GM18502 (cell line): ENCODE data around the gene SERPINA4.

Experiments used
- ATAC-seq: cut with Tn5 transposase; IDR thresholded peaks from one replicate; pipeline ENCODE4 v1.9.1; 2021; ENCODE audit warnings: mild to moderate bottlenecking; ENCODE audit not compliant: unreplicated experiment, poor library complexity

SERPINA4 gene, protein sequence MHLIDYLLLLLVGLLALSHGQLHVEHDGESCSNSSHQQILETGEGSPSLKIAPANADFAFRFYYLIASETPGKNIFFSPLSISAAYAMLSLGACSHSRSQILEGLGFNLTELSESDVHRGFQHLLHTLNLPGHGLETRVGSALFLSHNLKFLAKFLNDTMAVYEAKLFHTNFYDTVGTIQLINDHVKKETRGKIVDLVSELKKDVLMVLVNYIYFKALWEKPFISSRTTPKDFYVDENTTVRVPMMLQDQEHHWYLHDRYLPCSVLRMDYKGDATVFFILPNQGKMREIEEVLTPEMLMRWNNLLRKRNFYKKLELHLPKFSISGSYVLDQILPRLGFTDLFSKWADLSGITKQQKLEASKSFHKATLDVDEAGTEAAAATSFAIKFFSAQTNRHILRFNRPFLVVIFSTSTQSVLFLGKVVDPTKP

GRCh38 chr14:94560751-94561655, at the start of gene SERPINA4:
Gene SERPINA4, plus strand, starts transcription at chr14:94561442. Its CDS starts 2,041 bp downstream, at chr14:94563483.
- no peak for ATAC-seq

DNA sequence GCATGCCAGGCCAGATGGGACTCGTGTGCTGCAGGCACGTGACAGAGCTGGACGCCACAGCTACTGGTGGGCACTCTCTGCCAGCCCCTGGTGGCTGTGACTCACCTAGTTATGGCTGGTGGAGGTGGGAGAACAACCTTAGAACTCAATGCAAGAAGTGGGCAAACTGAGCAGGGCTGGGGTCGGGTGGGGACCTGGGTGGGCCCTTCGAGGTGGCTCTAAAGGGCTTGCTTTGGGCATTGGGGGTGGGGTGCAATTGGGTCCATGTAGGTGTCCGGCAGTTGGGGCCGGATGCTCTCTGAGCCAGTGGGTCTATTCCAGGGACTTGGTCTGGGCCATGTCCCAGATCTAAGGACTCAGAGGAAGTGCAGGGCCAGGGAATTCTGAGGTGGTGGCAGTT, 46.9 kb upstream of the SERPINA4 start:
- no peak for ATAC-seq

GRCh38 chr14:94515426-94515825, 45.8 kb upstream of the SERPINA4 start:
- no peak for ATAC-seq

DNA sequence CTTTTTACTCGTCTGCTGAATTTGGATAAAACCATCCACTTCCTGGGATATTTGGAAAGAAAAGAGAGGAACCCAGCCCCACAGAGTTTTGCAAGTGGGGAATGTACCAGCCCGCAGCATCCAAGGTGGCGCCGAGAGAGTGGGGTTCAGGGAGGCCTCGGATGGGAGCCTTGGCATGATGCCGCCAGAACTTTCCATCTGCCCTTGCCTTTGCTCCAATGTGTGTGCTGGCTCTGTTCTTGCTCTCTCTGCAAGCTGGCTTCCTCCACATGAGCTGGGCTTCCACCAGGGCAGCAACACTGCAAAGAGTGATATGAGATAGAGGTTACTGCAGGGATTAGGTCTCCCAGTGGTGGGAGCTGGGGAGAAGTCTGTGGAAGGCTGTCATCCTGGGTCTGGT, 45.4 kb upstream of the SERPINA4 start:
- ATAC-seq, result no peak

DNA sequence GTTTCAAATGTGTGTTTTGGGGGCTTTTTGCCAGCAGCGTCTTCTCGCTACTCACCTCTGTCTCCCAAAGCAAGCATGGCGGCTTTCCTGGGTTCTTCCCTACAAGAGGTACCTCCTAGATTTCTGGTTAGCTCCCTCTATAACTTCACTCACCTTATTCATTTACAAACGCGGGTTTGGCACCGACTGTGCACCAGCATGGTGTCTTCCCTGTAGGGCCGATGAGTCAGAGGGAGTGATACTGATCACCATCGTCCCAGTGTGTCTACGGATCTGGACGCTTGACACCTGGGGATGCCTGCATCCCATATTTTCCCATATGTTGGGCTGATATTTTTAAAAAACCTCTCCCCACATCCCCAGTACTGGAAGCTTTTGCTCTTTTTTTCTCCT, 44.0 kb upstream of the SERPINA4 start:
- no peak for ATAC-seq

DNA sequence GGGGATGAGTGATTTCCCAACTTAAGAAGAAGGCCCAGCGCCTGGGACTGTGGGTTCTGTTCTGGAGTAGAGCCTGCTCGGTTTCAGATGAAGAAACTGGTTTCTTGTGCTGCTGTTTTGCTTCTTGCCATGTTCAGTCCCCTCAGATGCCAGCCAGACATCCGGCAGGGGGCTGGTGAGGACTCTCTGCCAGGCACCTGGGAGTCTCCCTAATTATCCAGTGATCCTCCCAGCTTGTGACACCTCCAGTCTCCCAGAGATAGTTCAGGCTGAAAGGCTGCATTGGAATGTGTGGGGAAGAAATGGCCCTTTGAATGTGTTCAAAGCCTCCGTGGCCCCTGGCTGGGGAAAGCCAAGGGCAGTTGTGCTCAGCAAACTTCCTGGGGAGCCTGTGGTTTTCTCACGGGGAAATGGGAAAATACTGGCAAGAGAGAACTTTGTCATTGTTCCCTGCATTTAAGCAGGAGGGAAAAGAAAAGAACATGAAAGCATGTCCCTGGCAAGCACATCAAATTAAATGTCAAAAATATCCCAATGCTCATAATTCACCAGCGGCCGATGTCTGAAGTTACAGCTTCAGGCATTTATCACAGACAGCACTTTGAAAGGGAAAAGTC, 43.5 kb upstream of the SERPINA4 start:
- no peak for ATAC-seq

DNA sequence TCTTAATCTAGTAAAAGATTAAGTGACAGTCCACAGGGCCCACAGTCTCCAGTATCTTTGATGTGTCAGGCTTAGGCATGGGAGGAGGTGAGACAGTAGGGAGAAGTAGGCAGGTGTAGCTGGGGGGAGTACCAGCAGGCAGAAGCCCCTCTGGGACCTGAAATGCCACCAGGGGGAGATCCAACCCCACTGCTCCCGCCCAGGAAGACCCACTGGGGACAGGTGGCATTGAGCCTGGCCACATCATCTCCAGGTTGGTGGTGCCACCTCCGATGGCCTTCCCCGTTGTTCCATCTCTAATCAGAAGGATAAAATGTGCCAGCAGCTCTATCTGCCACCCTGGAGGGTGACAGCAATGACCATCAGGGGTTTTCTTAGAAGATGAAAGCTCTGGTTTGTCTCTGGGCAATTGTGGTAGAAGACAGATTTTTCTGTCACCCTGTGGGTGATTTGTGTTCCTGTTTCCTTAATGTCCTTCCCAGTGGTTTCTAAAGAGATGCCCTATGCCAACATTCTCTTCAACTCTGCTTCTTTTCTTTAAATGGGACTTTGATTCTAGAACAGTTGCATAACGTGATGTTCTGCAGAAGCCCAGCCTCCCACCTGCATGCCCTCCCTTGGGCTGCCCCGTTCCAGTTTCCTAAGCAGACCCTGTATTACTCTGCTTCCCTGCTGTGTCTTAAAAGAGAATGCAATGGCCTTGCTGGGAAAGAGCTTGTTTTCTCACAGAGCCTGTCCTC, 39.7 kb upstream of the SERPINA4 start:
- no peak for ATAC-seq

- ATAC-seq, result no peak
These were observed 39.0 kb upstream of the SERPINA4 start for GRCh38 chr14:94522115-94522724.

DNA sequence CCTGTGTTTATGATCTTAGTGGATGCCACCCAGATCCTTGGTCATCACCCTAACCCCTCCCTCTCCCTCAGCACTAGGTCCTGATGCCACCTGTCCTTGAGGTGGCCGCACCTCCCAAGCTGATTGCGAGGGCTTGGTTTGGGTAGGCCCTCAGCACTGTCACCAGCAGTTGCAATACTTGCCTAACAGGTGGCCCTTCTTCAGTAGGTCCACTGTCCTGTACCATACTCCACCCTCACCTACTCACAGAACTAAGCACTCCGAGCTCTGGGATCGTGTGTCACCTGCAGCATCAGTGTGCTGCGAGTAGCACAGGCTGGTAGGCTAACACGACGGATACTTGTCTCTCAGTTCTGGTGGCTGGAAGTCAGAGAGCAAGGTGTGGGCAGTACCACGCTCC, 38.0 kb upstream of the SERPINA4 start:
- ATAC-seq, result no peak

- ATAC-seq, result no peak
These were observed 37.1 kb upstream of the SERPINA4 start for GRCh38 chr14:94524093-94524492.

- no peak for ATAC-seq
These were observed 30.1 kb upstream of the SERPINA4 start for GRCh38 chr14:94531187-94531586.

DNA sequence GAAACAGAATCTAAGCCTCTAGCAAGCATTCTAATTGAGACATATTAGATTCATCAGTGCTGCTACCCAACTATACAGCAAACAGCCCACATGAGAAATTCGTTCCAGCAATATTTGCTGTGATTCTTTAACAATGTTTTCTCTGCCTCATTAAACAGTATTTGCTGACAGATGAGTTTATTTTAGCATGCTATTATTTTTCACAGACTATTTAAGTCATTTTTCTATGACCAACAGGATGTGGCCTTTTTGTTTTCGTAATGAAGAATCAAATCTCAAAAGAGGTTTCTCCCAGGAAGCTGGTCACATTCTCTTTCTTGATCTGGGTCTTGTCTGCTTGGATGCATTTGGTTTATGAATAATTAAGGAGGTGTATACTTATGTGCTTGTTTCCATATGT, 28.8 kb upstream of the SERPINA4 start:
- no peak for ATAC-seq

- ATAC-seq, result no peak
These were observed 25.7 kb upstream of the SERPINA4 start for GRCh38 chr14:94535506-94535905.

- no peak for ATAC-seq
These were observed 24.4 kb upstream of the SERPINA4 start for GRCh38 chr14:94536836-94537235.

DNA sequence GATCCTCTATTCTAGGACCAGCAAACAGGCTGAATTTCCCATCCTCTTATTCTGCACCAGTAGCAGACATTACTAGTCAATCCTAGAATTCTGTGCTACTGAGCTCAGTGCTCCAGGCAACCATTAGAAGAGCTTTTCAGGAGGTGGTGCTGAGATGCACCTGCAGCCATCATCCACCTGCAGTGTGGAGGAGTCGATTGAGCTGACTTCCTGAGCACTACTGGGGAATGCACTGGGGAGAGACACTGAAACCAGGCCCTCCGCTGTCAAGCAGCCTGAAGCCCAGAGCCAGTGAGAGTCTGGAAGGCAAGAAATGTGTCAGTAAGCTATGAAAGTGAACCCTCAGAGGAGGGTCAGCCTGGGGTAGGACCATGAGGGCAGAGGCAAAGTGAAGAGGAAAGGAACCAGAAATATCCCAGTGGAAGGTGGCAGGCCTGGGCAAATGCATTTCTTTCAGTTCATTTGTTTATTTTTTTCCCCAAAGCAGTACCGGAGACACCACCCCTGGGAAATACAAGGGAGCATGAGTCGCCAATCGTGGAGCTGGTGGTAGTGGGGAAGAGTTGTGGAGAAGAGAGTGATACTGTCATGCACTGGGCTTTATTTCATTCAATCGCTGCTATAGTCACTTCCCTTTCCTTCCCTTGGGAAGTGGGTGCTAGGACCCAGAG, 23.0 kb upstream of the SERPINA4 start:
- no peak for ATAC-seq

DNA sequence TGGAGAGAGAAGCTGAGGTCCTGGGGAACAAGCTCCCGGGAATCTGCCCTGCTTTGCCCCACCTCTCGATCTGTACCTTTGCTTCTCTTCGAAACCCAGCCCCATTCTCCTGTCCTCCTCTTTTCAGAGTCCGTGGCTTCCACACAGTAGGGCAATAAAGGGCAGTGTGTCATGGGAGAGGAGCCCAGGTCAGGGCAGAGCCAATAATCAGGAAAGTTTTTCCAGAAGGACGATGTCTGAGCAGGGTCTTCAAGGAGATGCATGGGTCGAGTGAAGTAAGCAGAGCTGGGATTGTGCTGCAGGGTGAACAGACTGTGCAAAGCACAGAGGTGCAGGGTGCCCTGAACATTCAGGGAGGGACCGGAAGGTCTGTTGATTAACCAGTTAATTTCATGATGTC, 22.1 kb upstream of the SERPINA4 start:
- no peak for ATAC-seq

DNA sequence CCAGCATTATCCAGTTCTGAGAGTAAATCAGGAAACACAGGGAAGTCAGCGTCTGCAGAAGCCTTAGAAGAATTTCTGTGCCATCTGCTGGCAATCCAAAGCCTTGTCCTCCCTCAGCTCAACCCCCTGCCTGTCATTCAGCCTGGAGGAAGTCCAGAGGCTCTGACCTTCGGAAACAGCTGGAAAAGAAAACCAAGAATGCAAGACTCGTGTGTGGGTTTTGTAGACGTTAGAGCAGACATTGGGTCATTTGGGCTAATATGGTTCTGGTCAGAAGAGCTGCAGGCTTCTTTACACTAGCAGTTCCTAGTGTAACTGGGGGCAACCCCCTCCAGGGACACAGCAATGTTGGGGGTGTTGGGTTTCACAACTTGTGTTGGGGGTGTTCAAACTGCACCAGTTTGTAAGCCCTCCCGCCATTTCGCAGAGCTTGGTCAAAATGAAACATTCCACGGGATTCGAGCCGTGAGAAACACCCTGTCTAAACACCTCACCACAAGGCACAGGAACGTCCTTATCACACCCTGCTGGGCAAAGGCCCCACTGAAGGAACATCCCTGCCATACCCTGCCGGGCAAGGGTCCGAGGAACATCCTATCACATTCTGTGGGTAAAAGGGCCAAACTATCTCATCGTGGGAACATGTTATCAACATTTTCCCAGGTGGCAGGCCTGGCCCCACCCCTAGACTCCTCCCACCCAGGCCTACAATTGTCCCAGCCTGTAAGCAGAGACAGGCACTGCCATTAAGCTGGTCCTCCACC, 21.0 kb upstream of the SERPINA4 start:
- ATAC-seq, result no peak

DNA sequence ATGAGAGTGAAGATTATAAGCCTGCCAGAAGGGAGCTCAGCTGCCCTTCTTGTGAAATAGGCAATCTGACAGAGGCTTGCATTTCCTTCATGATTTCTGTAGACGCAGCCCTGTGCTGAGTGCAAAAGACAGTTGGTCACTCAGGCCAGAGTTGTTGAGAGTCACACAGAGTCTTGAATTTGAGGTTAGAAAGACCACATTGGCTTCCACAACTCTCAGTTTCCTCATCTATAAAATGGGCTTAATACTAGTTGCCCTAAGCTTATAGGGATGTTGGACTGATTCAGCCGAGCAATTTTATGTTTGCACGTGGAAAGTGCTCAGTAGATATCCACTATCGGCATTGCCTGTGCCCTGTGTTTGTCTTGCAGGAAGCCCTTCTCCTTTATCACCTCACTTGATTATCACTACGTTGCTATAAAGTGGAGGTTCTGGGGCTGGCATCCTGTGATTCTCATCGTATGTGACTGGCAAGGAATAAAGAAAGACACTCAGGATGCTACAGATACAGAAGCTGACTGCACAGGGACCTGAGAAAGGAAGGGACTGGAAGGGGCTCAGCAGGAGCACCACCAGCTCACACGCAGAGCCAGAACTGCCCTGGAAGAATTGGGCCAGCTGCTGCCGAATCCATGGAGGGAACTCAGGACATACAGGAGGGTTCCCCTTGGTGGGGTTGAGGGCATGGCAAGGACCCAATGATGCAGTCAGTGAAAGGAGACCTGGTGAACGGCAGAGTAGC, 19.8 kb upstream of the SERPINA4 start:
- ATAC-seq, result no peak
